Erythroblast (primary cell): ENCODE results near the gene HELQ.

Experiments used
- GATA1 ChIP-seq: IDR thresholded peaks from 2 replicates; pipeline ENCODE4 v1.6.1; 2011; ENCODE audit warnings: low read depth, mild to moderate bottlenecking, control low read depth, low read length, moderate library complexity
- POLR2A ChIP-seq: IDR thresholded peaks from 2 replicates; pipeline ENCODE4 v1.6.1; 2011; ENCODE audit warnings: mild to moderate bottlenecking, low read length

DNA sequence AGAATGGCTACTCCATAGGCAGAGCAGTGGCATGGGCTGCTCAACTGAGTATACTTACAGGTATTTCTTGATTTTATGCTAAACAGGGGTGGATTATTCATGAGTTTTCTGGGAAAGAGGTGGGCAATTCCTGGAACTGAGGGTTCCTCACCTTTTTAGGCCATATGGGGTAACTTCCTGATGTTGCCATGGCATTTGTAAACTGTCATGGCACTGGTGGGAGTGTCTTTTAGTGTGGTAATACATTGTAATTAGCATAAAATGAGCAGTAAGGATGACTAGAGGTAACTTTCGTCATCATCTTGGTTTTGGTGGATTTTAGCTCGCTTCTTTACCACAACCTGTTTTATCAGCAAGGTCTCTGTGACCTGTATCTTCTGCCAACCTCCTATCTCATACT lies 72.8 kb downstream of the HELQ start:
- no peak for TF ChIP-seq POLR2A
- no peak for TF ChIP-seq GATA1
